HepG2 (cell line): ENCODE measurements around the gene JAKMIP2. TPM values are rescaled to one million over a fixed set of nuclear protein-coding genes. Genes with fewer than 3 reads are reported as not detected.

Experiments used
- ATAC-seq: fragments of 200-7000 bp; cut with Tn5 transposase; 3 replicates; pipeline ENCODE4 v1.9.1; 2020; ENCODE audit warnings: mild to moderate bottlenecking, moderate library complexity
- BruUV-seq: library from RNA; stranded (reverse); fragments of 400-500 nt; replicated peaks from 2 replicates; lab custom pipeline; 2021; lab: Mats Ljungman, UMichigan
- CTCF ChIA-PET: fragments of 300-600 bp; formaldehyde crosslinking; extraction: SDS; loops from one replicate; lab custom pipeline; 2021; ENCODE audit warnings: low total read pairs, inconsistent platforms, low intra/inter-chr PET ratio; lab: Yijun Ruan, JAX
- POLR2A ChIA-PET: fragments of 350-600 bp; sonication (Branson Sonifier 250); formaldehyde crosslinking; loops from one replicate; lab custom pipeline; 2020; ENCODE audit warnings: antibody characterized with exemption, inconsistent platforms; lab: Yijun Ruan, JAX
- DNase-seq: peaks from one replicate; pipeline ENCODE4 v3.0.0-alpha.2; 2015; ENCODE audit warnings: low spot score
- FAIRE-seq: peaks from 3 replicates; lab custom pipeline; 2011; peaks lifted over from hg19 to GRCh38; lab: Jason Lieb, UNC
- H2AFZ ChIP-seq: one replicate; pipeline ENCODE4 v1.6.1; 2011; ENCODE audit warnings: low read length, inconsistent platforms
- H3K27ac ChIP-seq: fragments of 300-600 bp; 3 replicates; pipeline ENCODE4 v1.8.0; 2011; ENCODE audit warnings: mixed run types, mild to moderate bottlenecking, mixed read lengths, low read length, inconsistent platforms; ENCODE audit not compliant: insufficient read depth; ENCODE audit errors: extremely low read length
- H3K27me3 ChIP-seq, 2 experiments: fragments of 200-600 bp in 1 of 2; 2 replicates in 1 of 2; 3 replicates in 1 of 2; pipeline versions ENCODE4 v1.6.0 to v1.8.0; 2011; ENCODE audit warnings: low read length in 2 of 2, mild to moderate bottlenecking in 2 of 2, moderate library complexity in 2 of 2, inconsistent platforms in 1 of 2; ENCODE audit not compliant: insufficient read depth in 2 of 2, control insufficient read depth in 1 of 2
- H3K36me3 ChIP-seq, 2 experiments: fragments of 200-600 bp in 1 of 2; replicated peaks in 1 of 2; 2 replicates in 1 of 2; 3 replicates in 1 of 2; pipeline versions ENCODE4 v1.5.1 to v1.8.0; 2011; ENCODE audit warnings: low read length in 2 of 2, inconsistent platforms in 1 of 2; ENCODE audit not compliant: insufficient read depth in 2 of 2, control insufficient read depth in 1 of 2
- H3K4me1 ChIP-seq: 2 replicates; pipeline ENCODE4 v1.5.1; 2012; ENCODE audit warnings: low read length, inconsistent platforms; ENCODE audit not compliant: insufficient read depth
- H3K4me2 ChIP-seq: 2 replicates; pipeline ENCODE4 v1.6.0; 2011; ENCODE audit warnings: low read depth, low read length, inconsistent platforms
- H3K4me3 ChIP-seq, 3 experiments: fragments of 200-600 bp in 1 of 3; sonication (generic), shearing (Covaris generic) in 1 of 3; replicated peaks in 1 of 3; 2 replicates each; pipeline ENCODE4 v1.5.1; 2011 to 2016; ENCODE audit warnings: low read length in 3 of 3, inconsistent platforms in 2 of 3, low read depth in 2 of 3, mild to moderate bottlenecking in 2 of 3, control low read depth in 1 of 3, mixed read lengths in 1 of 3; ENCODE audit not compliant: insufficient read depth in 1 of 3
- H3K79me2 ChIP-seq: one replicate; pipeline ENCODE4 v1.6.1; 2011; ENCODE audit warnings: low read length, inconsistent platforms; ENCODE audit not compliant: insufficient read depth
- H3K9ac ChIP-seq: 2 replicates; pipeline ENCODE4 v1.6.0; 2011; ENCODE audit warnings: mild to moderate bottlenecking, low read depth, low read length, inconsistent platforms; ENCODE audit not compliant: insufficient read depth
- H3K9me3 ChIP-seq: 2 replicates; pipeline ENCODE4 v1.5.1; 2012; ENCODE audit warnings: mild to moderate bottlenecking, low read length
- H4K20me1 ChIP-seq: 2 replicates; pipeline ENCODE4 v1.6.0; 2011; ENCODE audit warnings: inconsistent platforms, mild to moderate bottlenecking, low read length, moderate library complexity; ENCODE audit not compliant: insufficient read depth
- ATM ChIP-seq: fragments of 450-650 bp; IDR thresholded peaks from 2 replicates; pipeline ENCODE4 v1.7.1; 2017; ENCODE audit warnings: mild to moderate bottlenecking, borderline replicate concordance
- NKX3-1 ChIP-seq: sonication (generic); formaldehyde crosslinking; IDR thresholded peaks from 2 replicates; pipeline ENCODE4 v1.5.0; 2020; ENCODE audit warnings: missing genetic modification reagents
- NR2F6 ChIP-seq, 2 experiments: IDR thresholded peaks; 2 replicates each; pipeline ENCODE4 v1.6.1; 2016; ENCODE audit warnings: antibody characterized with exemption in 1 of 2, mild to moderate bottlenecking in 1 of 2
- SAFB2 ChIP-seq: sonication (generic); formaldehyde crosslinking; IDR thresholded peaks from 2 replicates; pipeline ENCODE4 v1.5.1; 2020; ENCODE audit warnings: missing genetic modification reagents, low read depth, mild to moderate bottlenecking, borderline replicate concordance
- SALL2 ChIP-seq: sonication (generic); formaldehyde crosslinking; IDR thresholded peaks from 2 replicates; pipeline ENCODE4 v1.8.1; 2023; ENCODE audit warnings: mild to moderate bottlenecking, missing genetic modification reagents, inconsistent platforms
- SMARCE1 ChIP-seq: fragments of 450-650 bp; IDR thresholded peaks from 2 replicates; pipeline ENCODE4 v1.6.1; 2017; ENCODE audit warnings: borderline replicate concordance
- WGBS: methylation state at CpG from one replicate; pipeline ENCODE4 v1.1.6; 2017; ENCODE audit warnings: low lambda C conversion rate; 5-methylcytosine and 5-hydroxymethylcytosine counted together
- in situ Hi-C: cut with HindIII; loops from 2 replicates; pipeline ENCODE4 v1.10.0; 2017; ENCODE audit warnings: low pct_unique_long_range_greater_than_20kb; ENCODE audit not compliant: extremely low pct_ligation_motif_present
- intact Hi-C: fragments of 100-400 bp; cut with micrococcal nuclease; formaldehyde crosslinking; loops from one replicate; pipeline ENCODE4 v1.10.0; 2022; ENCODE audit not compliant: unreplicated experiment
- polyA plus RNA-seq, 8 experiments: library from polyadenylated mRNA; depleted of rRNA in 3 of 8; stranded (reverse) in 7 of 8; unstranded in 1 of 8; fragments of >200 nt; fragmentation: Illumina TruSeq in 4 of 8; extraction: Trizol in 4 of 8; gene quantifications; 2 replicates each; pipeline versions ENCODE4 v1.2.1 to v1.2.3, GENCODE V29; 2011 to 2016; ENCODE audit warnings: low read depth in 4 of 8, missing spikeins in 1 of 8, mixed read lengths in 1 of 8; ENCODE audit not compliant: insufficient read depth in 1 of 8
- total RNA-seq, 5 experiments: library from RNA; depleted of rRNA; stranded (reverse); fragments of >200 nt; fragmentation: Illumina TruSeq; extraction: Trizol; gene quantifications; 2 replicates each; pipeline ENCODE4 v1.2.3, GENCODE V29; 2016; ENCODE audit warnings: low read depth in 1 of 5
- TF ChIP-seq, protein P1 (sequence below): sonication (generic); formaldehyde crosslinking; conservative IDR thresholded peaks from 2 replicates; pipeline ENCODE4 v1.8.0; 2022; ENCODE audit warnings: mild to moderate bottlenecking, moderate library complexity, missing genetic modification reagents

JAKMIP2 gene
- total and polyA plus RNA-seq, 2 of the 13 experiments (the other 11 are each of a cell fraction or from before 2014, with no cell fraction given): 0.04 to 2.1 TPM

DNA sequence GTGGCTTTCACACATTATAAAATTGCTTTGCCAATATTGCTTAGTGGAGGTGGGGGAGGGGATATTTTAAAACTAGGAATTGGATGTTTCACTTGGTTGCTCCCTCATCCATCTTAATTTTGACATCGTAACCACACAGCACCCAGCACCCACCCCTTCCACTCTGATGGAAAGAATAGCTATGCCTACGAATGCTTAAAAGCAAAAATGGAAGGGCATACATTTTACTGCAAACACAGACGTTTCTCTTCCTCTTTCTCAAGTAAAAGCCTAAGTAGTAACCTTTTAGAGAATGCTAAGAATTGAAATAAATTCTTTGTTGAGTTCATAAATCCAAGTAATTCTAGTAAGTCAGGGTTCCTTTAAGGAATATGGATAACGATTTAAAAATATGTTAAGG is 69.9 kb downstream of the JAKMIP2 start (continued):
- TF ChIP-seq ATM (no peak), SMARCE1 (no peak)

DNA sequence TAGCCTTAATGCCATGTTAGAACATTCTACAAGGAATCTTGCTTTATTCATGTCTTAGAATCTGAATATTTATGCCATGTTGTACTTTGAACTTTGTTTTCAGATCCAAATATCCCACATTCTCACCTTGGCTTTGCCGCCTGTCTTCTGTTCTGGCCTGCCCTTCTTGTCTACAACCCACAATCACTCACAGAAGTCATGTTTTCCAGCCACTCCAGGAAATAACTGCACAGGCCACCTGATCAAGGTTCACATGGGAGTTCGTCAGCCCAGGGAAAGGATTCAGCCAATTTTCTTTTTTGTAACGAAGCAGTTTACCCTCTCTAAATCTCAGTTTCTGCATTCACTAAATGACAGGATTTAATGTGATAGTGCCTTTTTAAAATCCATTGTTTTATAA is 70.5 kb downstream of the JAKMIP2 start:
- ChIA-PET POLR2A (no interaction called here), CTCF (no interaction called here)
- Histone ChIP-seq H3K27ac (no peak overlapping the region), H3K9ac (no peak overlapping the region), H3K27me3 (no peaks in the 10 kb centered on the region; a peak in 1 of 5 replicates), H3K4me3 (no peak overlapping the region), H3K4me1 (no peaks in the 10 kb centered on the region), H4K20me1 (no peaks in the 10 kb centered on the region), H3K9me3 (no peaks in the 10 kb centered on the region), H3K79me2 (no peaks in the 10 kb centered on the region), H2AFZ (no peak overlapping the region), H3K4me2 (no peak overlapping the region), H3K36me3 (no peaks in the 10 kb centered on the region)
- TF ChIP-seq NKX3-1 (CRISPR knock-in tag): no peak
- no peak for TF ChIP-seq SALL2 (CRISPR knock-in tag)
- TF ChIP-seq, protein P1, sequence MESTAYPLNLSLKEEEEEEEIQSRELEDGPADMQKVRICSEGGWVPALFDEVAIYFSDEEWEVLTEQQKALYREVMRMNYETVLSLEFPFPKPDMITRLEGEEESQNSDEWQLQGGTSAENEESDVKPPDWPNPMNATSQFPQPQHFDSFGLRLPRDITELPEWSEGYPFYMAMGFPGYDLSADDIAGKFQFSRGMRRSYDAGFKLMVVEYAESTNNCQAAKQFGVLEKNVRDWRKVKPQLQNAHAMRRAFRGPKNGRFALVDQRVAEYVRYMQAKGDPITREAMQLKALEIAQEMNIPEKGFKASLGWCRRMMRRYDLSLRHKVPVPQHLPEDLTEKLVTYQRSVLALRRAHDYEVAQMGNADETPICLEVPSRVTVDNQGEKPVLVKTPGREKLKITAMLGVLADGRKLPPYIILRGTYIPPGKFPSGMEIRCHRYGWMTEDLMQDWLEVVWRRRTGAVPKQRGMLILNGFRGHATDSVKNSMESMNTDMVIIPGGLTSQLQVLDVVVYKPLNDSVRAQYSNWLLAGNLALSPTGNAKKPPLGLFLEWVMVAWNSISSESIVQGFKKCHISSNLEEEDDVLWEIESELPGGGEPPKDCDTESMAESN (CRISPR knock-in tag): no peak
- TF ChIP-seq NR2F6 (IDR thresholded peaks at IDR 0.05): no peak
- TF ChIP-seq NR2F6 (CRISPR knock-in tag; IDR thresholded peaks at IDR 0.05): no peak
- no peak for TF ChIP-seq SAFB2 (CRISPR knock-in tag)
- intact Hi-C loops: no loop called here
- WGBS: 10% methylated on average over 3 of the region's 3 CpGs
- ATAC-seq (no peak), DNase-seq (no peak), FAIRE-seq (no peak)
- no TSS peak for BruUV-seq
- in situ Hi-C loops: no loop called here
